ENCODE data around the gene SLC27A2.

Gene SLC27A2

DNA sequence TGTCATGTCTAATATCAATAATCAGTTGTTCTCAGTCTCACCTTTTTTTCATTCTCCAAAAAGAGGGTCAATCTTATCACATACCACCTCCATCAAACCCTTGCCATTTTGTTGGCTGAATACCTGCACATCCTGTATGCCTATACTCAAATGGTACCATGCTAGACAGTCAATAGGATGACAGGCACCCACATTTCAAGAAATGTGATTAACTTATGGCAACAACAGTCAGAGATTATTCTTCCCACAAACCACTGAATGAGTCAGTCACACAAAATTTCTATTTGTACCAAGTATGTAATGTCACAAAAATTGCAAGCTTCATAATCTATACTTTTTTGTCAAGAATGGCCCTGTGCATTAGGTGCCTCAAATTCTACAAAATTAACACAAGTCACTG, 5.1 kb upstream of the SLC27A2 start:
- no peaks in the 10 kb centered on the region for H3K4me1 ChIP-seq (ENCODE audit: insufficient read depth, insufficient read length)
- no peak for TF ChIP-seq SUZ12 (IDR thresholded peaks at IDR 0.05; ENCODE audit: extremely low read depth, insufficient read depth, insufficient read length)
- TF ChIP-seq ZNF274 (IDR thresholded peaks at IDR 0.05; ENCODE audit: low read depth, low read length), result no peak
- TF ChIP-seq YY1 (IDR thresholded peaks at IDR 0.05; ENCODE audit: insufficient read depth, insufficient read length), result no peak
- H3K27me3 ChIP-seq (ENCODE audit: insufficient read depth, insufficient read length), result peaks cover 21% of the 10 kb centered on the region
- peaks cover 3% of the 10 kb centered on the region; the same call in 1 of the 2 replicates for H3K9me3 ChIP-seq (ENCODE audit: insufficient read depth, low read length)
- H3K9ac ChIP-seq (ENCODE audit: insufficient read length, low read depth), result no peak overlapping the region
- no peak for DNase-seq (ENCODE audit: low read depth, low spot score)
- H3K36me3 ChIP-seq (ENCODE audit: insufficient read depth, insufficient read length, low read length), result no peaks in the 10 kb centered on the region
- no peak overlapping the region for H3K4me3 ChIP-seq (ENCODE audit: insufficient read length, low read depth)

GRCh38 chr15:50180091-50180490, 1.9 kb upstream of the SLC27A2 start:
- no peak overlapping the region for H3K4me3 ChIP-seq (ENCODE audit: insufficient read length, low read depth)
- TF ChIP-seq SUZ12 (IDR thresholded peaks at IDR 0.05; ENCODE audit: extremely low read depth, insufficient read depth, insufficient read length) (no peak), ZNF274 (IDR thresholded peaks at IDR 0.05; ENCODE audit: low read depth, low read length) (no peak), YY1 (IDR thresholded peaks at IDR 0.05; ENCODE audit: insufficient read depth, insufficient read length) (no peak)
- no peaks in the 10 kb centered on the region for H3K9me3 ChIP-seq (ENCODE audit: insufficient read depth, low read length)
- DNase-seq (ENCODE audit: low read depth, low spot score), result no peak
- H3K9ac ChIP-seq (ENCODE audit: insufficient read length, low read depth), result no peak overlapping the region
- H3K27me3 ChIP-seq (ENCODE audit: insufficient read depth, insufficient read length), result peaks cover 47% of the 10 kb centered on the region
- H3K4me1 ChIP-seq (ENCODE audit: insufficient read depth, insufficient read length), result no peaks in the 10 kb centered on the region
- no peaks in the 10 kb centered on the region for H3K36me3 ChIP-seq (ENCODE audit: insufficient read depth, insufficient read length, low read length)

DNA sequence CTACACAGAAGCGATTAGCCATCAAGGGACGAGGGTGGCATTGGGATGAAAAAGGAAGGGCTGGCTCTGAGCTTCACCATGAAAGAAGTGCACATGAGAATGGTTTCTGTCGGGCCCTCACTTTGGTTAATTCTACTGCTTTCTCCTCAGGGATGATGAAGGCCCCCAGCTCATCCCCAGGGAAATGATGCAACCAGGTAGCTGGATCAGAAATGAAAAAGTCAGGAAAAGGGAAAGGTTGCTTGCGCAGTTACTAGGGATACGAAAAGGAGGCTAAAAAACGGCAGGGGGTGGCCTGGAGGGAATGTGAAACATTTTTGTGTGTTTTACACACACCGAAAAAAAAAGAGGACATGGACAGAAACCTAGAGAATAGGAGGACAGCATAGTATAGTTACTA, 1.4 kb upstream of the SLC27A2 start:
- H3K36me3 ChIP-seq (ENCODE audit: insufficient read depth, insufficient read length, low read length), result no peaks in the 10 kb centered on the region
- no peaks in the 10 kb centered on the region for H3K4me1 ChIP-seq (ENCODE audit: insufficient read depth, insufficient read length)
- peaks cover 47% of the 10 kb centered on the region for H3K27me3 ChIP-seq (ENCODE audit: insufficient read depth, insufficient read length)
- H3K9me3 ChIP-seq (ENCODE audit: insufficient read depth, low read length), result no peaks in the 10 kb centered on the region
- TF ChIP-seq ZNF274 (IDR thresholded peaks at IDR 0.05; ENCODE audit: low read depth, low read length) (no peak), SUZ12 (IDR thresholded peaks at IDR 0.05; ENCODE audit: extremely low read depth, insufficient read depth, insufficient read length) (no peak), YY1 (IDR thresholded peaks at IDR 0.05; ENCODE audit: insufficient read depth, insufficient read length) (no peak)
- DNase-seq (ENCODE audit: low read depth, low spot score), result no peak
- no peak overlapping the region for H3K9ac ChIP-seq (ENCODE audit: insufficient read length, low read depth)
- H3K4me3 ChIP-seq (ENCODE audit: insufficient read length, low read depth), result no peak overlapping the region

DNA sequence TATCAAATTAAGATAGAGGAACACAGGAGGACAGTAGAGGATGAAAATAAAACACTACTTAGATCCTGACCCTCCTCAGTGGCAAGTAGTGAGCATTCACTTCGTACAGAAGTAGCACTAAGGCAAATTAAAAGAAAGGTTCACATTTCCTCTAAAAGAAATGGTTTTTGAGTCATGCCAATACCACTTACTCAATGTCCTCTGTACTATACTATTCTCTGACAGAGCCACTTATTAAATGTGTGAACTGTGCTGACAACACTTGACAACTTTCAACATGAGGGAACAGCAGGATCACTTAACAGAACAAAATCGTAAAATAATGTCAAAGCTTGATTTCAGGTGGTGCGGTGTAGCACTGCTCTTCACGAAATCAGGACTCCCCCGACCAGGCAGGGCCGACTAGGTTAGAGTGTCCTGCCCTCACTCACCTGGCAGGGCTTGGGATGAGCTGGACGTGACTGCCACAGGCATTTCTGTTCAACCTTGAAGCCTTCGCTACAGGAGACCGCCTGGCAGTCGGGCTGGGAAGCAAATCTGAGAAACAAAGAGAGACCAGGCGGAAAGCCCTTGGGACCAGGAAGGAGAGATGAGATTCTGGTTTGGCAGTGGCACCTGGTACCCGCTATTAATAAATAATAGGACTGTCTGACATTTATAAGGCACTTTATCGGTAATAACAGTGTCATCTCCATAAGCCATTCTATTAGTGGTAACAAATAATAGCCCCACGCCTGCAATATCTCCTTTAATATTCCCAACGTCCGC, 611 bp upstream of the SLC27A2 start:
- no peaks in the 10 kb centered on the region for H3K9me3 ChIP-seq (ENCODE audit: insufficient read depth, low read length)
- DNase-seq (ENCODE audit: low read depth, low spot score), result no peak
- H3K4me3 ChIP-seq (ENCODE audit: insufficient read length, low read depth), result peak overlapping the region; percentile 54
- no peaks in the 10 kb centered on the region for H3K36me3 ChIP-seq (ENCODE audit: insufficient read depth, insufficient read length, low read length)
- peaks cover 47% of the 10 kb centered on the region for H3K27me3 ChIP-seq (ENCODE audit: insufficient read depth, insufficient read length)
- no peak for TF ChIP-seq YY1 (IDR thresholded peaks at IDR 0.05; ENCODE audit: insufficient read depth, insufficient read length)
- TF ChIP-seq ZNF274 (IDR thresholded peaks at IDR 0.05; ENCODE audit: low read depth, low read length), result no peak
- TF ChIP-seq SUZ12 (IDR thresholded peaks at IDR 0.05; ENCODE audit: extremely low read depth, insufficient read depth, insufficient read length), result no peak
- no peaks in the 10 kb centered on the region for H3K4me1 ChIP-seq (ENCODE audit: insufficient read depth, insufficient read length)
- H3K9ac ChIP-seq (ENCODE audit: insufficient read length, low read depth), result no peak overlapping the region

DNA sequence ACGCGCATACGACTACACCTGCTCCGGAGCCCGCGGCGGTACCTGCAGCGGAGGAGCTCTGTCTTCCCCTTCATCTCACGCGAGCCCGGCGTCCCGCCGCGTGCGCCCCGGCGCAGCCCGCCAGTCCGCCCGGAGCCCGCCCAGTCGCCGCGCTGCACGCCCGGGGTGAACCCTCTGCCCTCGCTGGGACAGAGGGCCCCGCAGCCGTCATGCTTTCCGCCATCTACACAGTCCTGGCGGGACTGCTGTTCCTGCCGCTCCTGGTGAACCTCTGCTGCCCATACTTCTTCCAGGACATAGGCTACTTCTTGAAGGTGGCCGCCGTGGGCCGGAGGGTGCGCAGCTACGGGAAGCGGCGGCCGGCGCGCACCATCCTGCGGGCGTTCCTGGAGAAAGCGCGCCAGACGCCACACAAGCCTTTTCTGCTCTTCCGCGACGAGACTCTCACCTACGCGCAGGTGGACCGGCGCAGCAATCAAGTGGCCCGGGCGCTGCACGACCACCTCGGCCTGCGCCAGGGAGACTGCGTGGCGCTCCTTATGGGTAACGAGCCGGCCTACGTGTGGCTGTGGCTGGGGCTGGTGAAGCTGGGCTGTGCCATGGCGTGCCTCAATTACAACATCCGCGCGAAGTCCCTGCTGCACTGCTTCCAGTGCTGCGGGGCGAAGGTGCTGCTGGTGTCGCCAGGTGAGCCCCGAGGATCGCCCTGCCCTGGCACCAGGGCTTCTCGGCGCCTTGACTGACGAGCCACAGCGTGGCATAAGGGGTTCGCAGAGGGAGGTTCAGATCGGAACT, 420 bp downstream of the SLC27A2 start:
- no peaks in the 10 kb centered on the region for H3K36me3 ChIP-seq (ENCODE audit: insufficient read depth, insufficient read length, low read length)
- no peaks in the 10 kb centered on the region for H3K9me3 ChIP-seq (ENCODE audit: insufficient read depth, low read length)
- peak overlapping the region; percentile 54 for H3K4me3 ChIP-seq (ENCODE audit: insufficient read length, low read depth)
- peak overlapping the region; percentile 74 for H3K9ac ChIP-seq (ENCODE audit: insufficient read length, low read depth)
- no peaks in the 10 kb centered on the region for H3K4me1 ChIP-seq (ENCODE audit: insufficient read depth, insufficient read length)
- peaks cover 47% of the 10 kb centered on the region for H3K27me3 ChIP-seq (ENCODE audit: insufficient read depth, insufficient read length)
- DNase-seq (ENCODE audit: low read depth, low spot score), result no peak
- TF ChIP-seq YY1 (IDR thresholded peaks at IDR 0.05; ENCODE audit: insufficient read depth, insufficient read length) (no peak), SUZ12 (IDR thresholded peaks at IDR 0.05; ENCODE audit: extremely low read depth, insufficient read depth, insufficient read length) (peak; percentile 60), ZNF274 (IDR thresholded peaks at IDR 0.05; ENCODE audit: low read depth, low read length) (no peak)

- no peak for DNase-seq (ENCODE audit: low read depth, low spot score)
- Histone ChIP-seq H3K4me3 (ENCODE audit: insufficient read length, low read depth) (no peak overlapping the region), H3K36me3 (ENCODE audit: insufficient read depth, insufficient read length, low read length) (no peaks in the 10 kb centered on the region), H3K4me1 (ENCODE audit: insufficient read depth, insufficient read length) (no peaks in the 10 kb centered on the region), H3K9me3 (ENCODE audit: insufficient read depth, low read length) (no peaks in the 10 kb centered on the region), H3K9ac (ENCODE audit: insufficient read length, low read depth) (no peak overlapping the region), H3K27me3 (ENCODE audit: insufficient read depth, insufficient read length) (peaks cover 47% of the 10 kb centered on the region)
- TF ChIP-seq YY1 (IDR thresholded peaks at IDR 0.05; ENCODE audit: insufficient read depth, insufficient read length) (no peak), SUZ12 (IDR thresholded peaks at IDR 0.05; ENCODE audit: extremely low read depth, insufficient read depth, insufficient read length) (no peak), ZNF274 (IDR thresholded peaks at IDR 0.05; ENCODE audit: low read depth, low read length) (no peak)
Measured at GRCh38 chr15:50183112-50183794, 1.3 kb downstream of the SLC27A2 start.
